ENCODE measurements around the gene SEMA5A.

- no peak for TF ChIP-seq CTCF (IDR thresholded peaks at IDR 0.05)
- TF ChIP-seq SIN3A (IDR thresholded peaks at IDR 0.05; ENCODE audit: borderline replicate concordance, insufficient read depth, low read depth, low read length): no peak
Measured at GRCh38 chr5:9554122-9554521, 8.2 kb upstream of the SEMA5A start.
